Esophagus muscularis mucosa (tissue), 4 donors: ENCODE results near the gene SLC8A1. TPM values are rescaled to one million over a fixed set of nuclear protein-coding genes. Genes with fewer than 3 reads are reported as not detected.

Source experiments
- DNase-seq: peaks from one replicate; pipeline ENCODE4 v3.0.0-alpha.2; 2017; ENCODE audit errors: extremely low spot score
- H3K27ac ChIP-seq, 4 donors: fragments of 200-600 bp; sonication (generic); replicated peaks in 1 of 4; 1 replicate in 3 of 4; 2 replicates in 1 of 4; pipeline ENCODE4 v1.5.1; 2016 to 2019; ENCODE audit warnings: mild to moderate bottlenecking in 1 of 4
- H3K27me3 ChIP-seq, 4 donors: fragments of 200-600 bp; sonication (generic); one replicate each; pipeline versions ENCODE4 v1.5.1 to v1.6.0; 2016 to 2019
- H3K36me3 ChIP-seq, 4 donors: fragments of 200-600 bp; sonication (generic); one replicate each; pipeline ENCODE4 v1.5.1; 2016 to 2019
- H3K4me1 ChIP-seq, 4 donors: fragments of 200-600 bp; sonication (generic); one replicate each; pipeline ENCODE4 v1.5.1; 2016 to 2019
- H3K4me3 ChIP-seq, 4 donors: fragments of 200-600 bp; sonication (generic); 1 replicate in 2 of 4; 2 replicates in 2 of 4; pipeline ENCODE4 v1.5.1; 2016 to 2019; ENCODE audit warnings: mild to moderate bottlenecking in 4 of 4, moderate library complexity in 1 of 4
- H3K9me3 ChIP-seq, 4 donors: fragments of 200-600 bp; sonication (generic); 1 replicate in 3 of 4; 2 replicates in 1 of 4; pipeline ENCODE4 v1.5.1; 2016 to 2019
- CTCF ChIP-seq, 3 experiments: fragments of 200-600 bp in 2 of 3; fragments of 450-650 bp in 1 of 3; sonication (generic) in 2 of 3; IDR thresholded peaks; one replicate each; pipeline ENCODE4 v1.5.1; 2017 to 2019; ENCODE audit warnings: antibody characterized with exemption in 3 of 3, mild to moderate bottlenecking in 2 of 3, moderate library complexity in 1 of 3
- EP300 ChIP-seq: sonication (generic); formaldehyde crosslinking; IDR thresholded peaks from one replicate; pipeline ENCODE4 v1.6.1; 2017; ENCODE audit warnings: antibody characterized with exemption
- POLR2A ChIP-seq: fragments of 450-650 bp; IDR thresholded peaks from one replicate; pipeline ENCODE4 v1.6.1; 2017; ENCODE audit warnings: antibody characterized with exemption, moderate library complexity, mild to moderate bottlenecking, low read depth
- POLR2AphosphoS5 ChIP-seq, 2 donors: sonication (generic); formaldehyde crosslinking; IDR thresholded peaks; one replicate each; pipeline ENCODE4 v1.6.1; 2017; ENCODE audit warnings: antibody characterized with exemption in 2 of 2
- WGBS: methylation state at CpG from one replicate; pipeline ENCODE4 v1.1.5; 2018; 5-methylcytosine and 5-hydroxymethylcytosine counted together
- intact Hi-C: fragments of 100-400 bp; cut with DNase I; formaldehyde crosslinking; loops from one replicate; pipeline ENCODE4 v1.15.1; 2023
- total RNA-seq, 4 donors: library from RNA; depleted of rRNA; stranded (reverse); fragments of >200 nt; gene quantifications; one replicate each; pipeline versions ENCODE4 v1.1.0 to v1.2.1, GENCODE V29; 2016

The SLC8A1 gene
- total RNA-seq, 4 donors from 2014 or later, result 105 to 166 (median 157) TPM

- intact Hi-C loops, result no loop called here
- 80% methylated on average over 3 of the region's 3 CpGs for WGBS
- Histone ChIP-seq H3K4me1 (peaks cover 33 to 57% (median 44%) of the 10 kb centered on the region in 4 donors), H3K4me3 (no peak overlapping the region), H3K27me3 (no peaks in the 10 kb centered on the region), H3K36me3 (no peaks in the 10 kb centered on the region), H3K9me3 (no peaks in the 10 kb centered on the region), H3K27ac (peak overlapping the region; percentile 49 to 70 (median 61))
- no peak for TF ChIP-seq POLR2AphosphoS5 (IDR thresholded peaks at IDR 0.05)
- no peak for TF ChIP-seq POLR2A
- DNase-seq, result no peak
Measured at GRCh38 chr2:40346535-40347354, 105.1 kb downstream of the SLC8A1 start.

- intact Hi-C loops, result no loop called here
- no peaks in the 10 kb centered on the region for H3K9me3 ChIP-seq
- WGBS, result 64% methylated on average over 1 of the region's 1 CpG
- no peaks in the 10 kb centered on the region for H3K36me3 ChIP-seq
- peak overlapping the region; percentile 7 to 70 (median 57) for H3K27ac ChIP-seq
- TF ChIP-seq POLR2A (no peak), CTCF (IDR thresholded peaks at IDR 0.05) (no peak), POLR2AphosphoS5 (IDR thresholded peaks at IDR 0.05) (no peak), EP300 (no peak)
- H3K4me3 ChIP-seq, result no peak overlapping the region
- H3K27me3 ChIP-seq, result no peaks in the 10 kb centered on the region
- H3K4me1 ChIP-seq, result peaks cover 37 to 54% (median 47%) of the 10 kb centered on the region in 4 donors
- DNase-seq, result no peak
Measured at GRCh38 chr2:40344364-40344763, 107.5 kb downstream of the SLC8A1 start.

- Histone ChIP-seq H3K27ac (peak overlapping the region; percentile 7 to 70 (median 57)), H3K4me3 (no peak overlapping the region), H3K4me1 (peaks cover 37 to 52% (median 44%) of the 10 kb centered on the region in 4 donors), H3K27me3 (no peaks in the 10 kb centered on the region), H3K9me3 (no peaks in the 10 kb centered on the region), H3K36me3 (no peaks in the 10 kb centered on the region)
- 43% methylated on average over 2 of the region's 2 CpGs for WGBS
- intact Hi-C loops, result no loop called here
- TF ChIP-seq CTCF (IDR thresholded peaks at IDR 0.05) (no peak), POLR2A (no peak), EP300 (no peak), POLR2AphosphoS5 (IDR thresholded peaks at IDR 0.05) (no peak)
- no peak for DNase-seq
Measured at GRCh38 chr2:40343902-40344301, 108.0 kb downstream of the SLC8A1 start.

GRCh38 chr2:40341198-40341597 lies 110.7 kb downstream of the SLC8A1 start:
- TF ChIP-seq POLR2AphosphoS5 (IDR thresholded peaks at IDR 0.05) (no peak), POLR2A (no peak), EP300 (no peak), CTCF (IDR thresholded peaks at IDR 0.05) (no peak)
- Histone ChIP-seq H3K9me3 (no peaks in the 10 kb centered on the region), H3K27ac (no peak overlapping the region), H3K27me3 (no peaks in the 10 kb centered on the region), H3K4me3 (no peak overlapping the region), H3K36me3 (no peaks in the 10 kb centered on the region), H3K4me1 (peaks cover 30 to 40% (median 32%) of the 10 kb centered on the region in 4 donors)
- intact Hi-C loops, result no loop called here
- 100% methylated on average over 1 of the region's 1 CpG for WGBS
- no peak for DNase-seq

DNA sequence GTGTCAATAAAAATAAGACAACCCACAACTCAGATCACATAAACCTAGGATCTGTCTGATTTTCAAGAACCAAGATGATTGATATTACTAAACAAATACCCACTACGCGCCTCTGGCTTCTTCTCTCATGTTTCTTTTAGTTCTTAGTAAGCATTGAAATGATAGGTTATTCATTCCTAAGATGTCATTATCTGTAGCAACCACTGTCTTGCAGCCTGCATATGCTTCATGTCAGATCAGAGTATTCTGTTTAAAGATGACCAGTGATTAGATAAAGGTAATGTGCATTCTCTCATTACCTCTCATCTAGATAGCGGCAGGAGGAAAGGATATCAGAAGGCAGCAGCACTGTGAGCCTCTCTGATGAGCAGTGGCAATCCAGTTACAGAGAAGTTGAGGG lies 112.9 kb downstream of the SLC8A1 start:
- 78% methylated on average over 3 of the region's 3 CpGs for WGBS
- intact Hi-C loops, result no loop called here

More for the DNA sequence above, 112.9 kb downstream of the SLC8A1 start:
- no peak for TF ChIP-seq EP300
- TF ChIP-seq POLR2A, result no peak
- no peak for TF ChIP-seq CTCF (IDR thresholded peaks at IDR 0.05)
- TF ChIP-seq POLR2AphosphoS5 (IDR thresholded peaks at IDR 0.05), result no peak
- H3K4me3 ChIP-seq, result no peak overlapping the region
- H3K4me1 ChIP-seq, result peaks cover 11 to 19% (median 15%) of the 10 kb centered on the region in 4 donors
- no peak for DNase-seq
- H3K27ac ChIP-seq, result no peak overlapping the region
- H3K9me3 ChIP-seq, result no peaks in the 10 kb centered on the region
- no peaks in the 10 kb centered on the region for H3K36me3 ChIP-seq
- no peaks in the 10 kb centered on the region for H3K27me3 ChIP-seq
